HepG2 (cell line): ENCODE measurements around the gene SUMO4. TPM values are rescaled to one million over a fixed set of nuclear protein-coding genes. Genes with fewer than 3 reads are reported as not detected.

Experiments used
- ATAC-seq: fragments of 200-7000 bp; cut with Tn5 transposase; 3 replicates; pipeline ENCODE4 v1.9.1; 2020; ENCODE audit warnings: mild to moderate bottlenecking, moderate library complexity
- BruUV-seq: library from RNA; stranded (reverse); fragments of 400-500 nt; replicated peaks from 2 replicates; lab custom pipeline; 2021; lab: Mats Ljungman, UMichigan
- CTCF ChIA-PET: fragments of 300-600 bp; formaldehyde crosslinking; extraction: SDS; loops from one replicate; lab custom pipeline; 2021; ENCODE audit warnings: low total read pairs, inconsistent platforms, low intra/inter-chr PET ratio; lab: Yijun Ruan, JAX
- POLR2A ChIA-PET: fragments of 350-600 bp; sonication (Branson Sonifier 250); formaldehyde crosslinking; loops from one replicate; lab custom pipeline; 2020; ENCODE audit warnings: antibody characterized with exemption, inconsistent platforms; lab: Yijun Ruan, JAX
- DNase-seq: peaks from one replicate; pipeline ENCODE4 v3.0.0-alpha.2; 2015; ENCODE audit warnings: low spot score
- FAIRE-seq: peaks from 3 replicates; lab custom pipeline; 2011; peaks lifted over from hg19 to GRCh38; lab: Jason Lieb, UNC
- H2AFZ ChIP-seq: one replicate; pipeline ENCODE4 v1.6.1; 2011; ENCODE audit warnings: low read length, inconsistent platforms
- H3K27ac ChIP-seq: fragments of 300-600 bp; 3 replicates; pipeline ENCODE4 v1.8.0; 2011; ENCODE audit warnings: mixed run types, mild to moderate bottlenecking, mixed read lengths, low read length, inconsistent platforms; ENCODE audit not compliant: insufficient read depth; ENCODE audit errors: extremely low read length
- H3K27me3 ChIP-seq, 2 experiments: fragments of 200-600 bp in 1 of 2; 2 replicates in 1 of 2; 3 replicates in 1 of 2; pipeline versions ENCODE4 v1.6.0 to v1.8.0; 2011; ENCODE audit warnings: low read length in 2 of 2, mild to moderate bottlenecking in 2 of 2, moderate library complexity in 2 of 2, inconsistent platforms in 1 of 2; ENCODE audit not compliant: insufficient read depth in 2 of 2, control insufficient read depth in 1 of 2
- H3K36me3 ChIP-seq, 2 experiments: fragments of 200-600 bp in 1 of 2; replicated peaks in 1 of 2; 2 replicates in 1 of 2; 3 replicates in 1 of 2; pipeline versions ENCODE4 v1.5.1 to v1.8.0; 2011; ENCODE audit warnings: low read length in 2 of 2, inconsistent platforms in 1 of 2; ENCODE audit not compliant: insufficient read depth in 2 of 2, control insufficient read depth in 1 of 2
- H3K4me1 ChIP-seq: 2 replicates; pipeline ENCODE4 v1.5.1; 2012; ENCODE audit warnings: low read length, inconsistent platforms; ENCODE audit not compliant: insufficient read depth
- H3K4me2 ChIP-seq: 2 replicates; pipeline ENCODE4 v1.6.0; 2011; ENCODE audit warnings: low read depth, low read length, inconsistent platforms
- H3K4me3 ChIP-seq, 3 experiments: fragments of 200-600 bp in 1 of 3; sonication (generic), shearing (Covaris generic) in 1 of 3; replicated peaks in 1 of 3; 2 replicates each; pipeline ENCODE4 v1.5.1; 2011 to 2016; ENCODE audit warnings: low read length in 3 of 3, inconsistent platforms in 2 of 3, low read depth in 2 of 3, mild to moderate bottlenecking in 2 of 3, control low read depth in 1 of 3, mixed read lengths in 1 of 3; ENCODE audit not compliant: insufficient read depth in 1 of 3
- H3K79me2 ChIP-seq: one replicate; pipeline ENCODE4 v1.6.1; 2011; ENCODE audit warnings: low read length, inconsistent platforms; ENCODE audit not compliant: insufficient read depth
- H3K9ac ChIP-seq: 2 replicates; pipeline ENCODE4 v1.6.0; 2011; ENCODE audit warnings: mild to moderate bottlenecking, low read depth, low read length, inconsistent platforms; ENCODE audit not compliant: insufficient read depth
- H3K9me3 ChIP-seq: 2 replicates; pipeline ENCODE4 v1.5.1; 2012; ENCODE audit warnings: mild to moderate bottlenecking, low read length
- H4K20me1 ChIP-seq: 2 replicates; pipeline ENCODE4 v1.6.0; 2011; ENCODE audit warnings: inconsistent platforms, mild to moderate bottlenecking, low read length, moderate library complexity; ENCODE audit not compliant: insufficient read depth
- PRMT3 ChIP-seq: sonication (generic); formaldehyde crosslinking; IDR thresholded peaks from 2 replicates; pipeline ENCODE4 v1.8.1; 2022; ENCODE audit warnings: low read depth, mild to moderate bottlenecking, moderate library complexity, missing genetic modification reagents, borderline replicate concordance
- WIZ ChIP-seq: sonication (generic); formaldehyde crosslinking; IDR thresholded peaks from 2 replicates; pipeline ENCODE4 v1.5.1; 2020; ENCODE audit warnings: mild to moderate bottlenecking, missing genetic modification reagents
- ZNF143 ChIP-seq: sonication (generic); formaldehyde crosslinking; IDR thresholded peaks from 2 replicates; pipeline ENCODE4 v1.4.0; 2020; ENCODE audit warnings: missing genetic modification reagents
- ZNF317 ChIP-seq: sonication (generic); formaldehyde crosslinking; IDR thresholded peaks from 2 replicates; pipeline ENCODE4 v1.5.0; 2020; ENCODE audit warnings: mild to moderate bottlenecking, missing genetic modification reagents
- ZNF331 ChIP-seq: sonication (generic); formaldehyde crosslinking; IDR thresholded peaks from 2 replicates; pipeline ENCODE4 v1.4.0; 2020; ENCODE audit warnings: missing genetic modification reagents
- ZNF576 ChIP-seq: sonication (generic); formaldehyde crosslinking; IDR thresholded peaks from 2 replicates; pipeline ENCODE4 v1.4.0; 2020; ENCODE audit warnings: mild to moderate bottlenecking, missing genetic modification reagents
- ZNF674 ChIP-seq: sonication (generic); formaldehyde crosslinking; IDR thresholded peaks from 2 replicates; pipeline ENCODE4 v1.5.0; 2020; ENCODE audit warnings: low read depth, mild to moderate bottlenecking, missing genetic modification reagents
- ZNF709 ChIP-seq: sonication (generic); formaldehyde crosslinking; IDR thresholded peaks from 2 replicates; pipeline ENCODE4 v1.5.0; 2020; ENCODE audit warnings: mild to moderate bottlenecking, missing genetic modification reagents
- WGBS: methylation state at CpG from one replicate; pipeline ENCODE4 v1.1.6; 2017; ENCODE audit warnings: low lambda C conversion rate; 5-methylcytosine and 5-hydroxymethylcytosine counted together
- in situ Hi-C: cut with HindIII; loops from 2 replicates; pipeline ENCODE4 v1.10.0; 2017; ENCODE audit warnings: low pct_unique_long_range_greater_than_20kb; ENCODE audit not compliant: extremely low pct_ligation_motif_present
- intact Hi-C: fragments of 100-400 bp; cut with micrococcal nuclease; formaldehyde crosslinking; loops from one replicate; pipeline ENCODE4 v1.10.0; 2022; ENCODE audit not compliant: unreplicated experiment
- polyA plus RNA-seq, 8 experiments: library from polyadenylated mRNA; depleted of rRNA in 3 of 8; stranded (reverse) in 7 of 8; unstranded in 1 of 8; fragments of >200 nt; fragmentation: Illumina TruSeq in 4 of 8; extraction: Trizol in 4 of 8; gene quantifications; 2 replicates each; pipeline versions ENCODE4 v1.2.1 to v1.2.3, GENCODE V29; 2011 to 2016; ENCODE audit warnings: low read depth in 4 of 8, missing spikeins in 1 of 8, mixed read lengths in 1 of 8; ENCODE audit not compliant: insufficient read depth in 1 of 8
- total RNA-seq, 5 experiments: library from RNA; depleted of rRNA; stranded (reverse); fragments of >200 nt; fragmentation: Illumina TruSeq; extraction: Trizol; gene quantifications; 2 replicates each; pipeline ENCODE4 v1.2.3, GENCODE V29; 2016; ENCODE audit warnings: low read depth in 1 of 5
- TF ChIP-seq, protein P1 (sequence below): sonication (generic); formaldehyde crosslinking; IDR thresholded peaks from 2 replicates; pipeline ENCODE4 v1.5.0; 2020; ENCODE audit warnings: missing genetic modification reagents

Gene SUMO4
- total and polyA plus RNA-seq, 2 of the 13 experiments (the other 11 are each of a cell fraction or from before 2014, with no cell fraction given) = 0.22 to 1.2 TPM

DNA sequence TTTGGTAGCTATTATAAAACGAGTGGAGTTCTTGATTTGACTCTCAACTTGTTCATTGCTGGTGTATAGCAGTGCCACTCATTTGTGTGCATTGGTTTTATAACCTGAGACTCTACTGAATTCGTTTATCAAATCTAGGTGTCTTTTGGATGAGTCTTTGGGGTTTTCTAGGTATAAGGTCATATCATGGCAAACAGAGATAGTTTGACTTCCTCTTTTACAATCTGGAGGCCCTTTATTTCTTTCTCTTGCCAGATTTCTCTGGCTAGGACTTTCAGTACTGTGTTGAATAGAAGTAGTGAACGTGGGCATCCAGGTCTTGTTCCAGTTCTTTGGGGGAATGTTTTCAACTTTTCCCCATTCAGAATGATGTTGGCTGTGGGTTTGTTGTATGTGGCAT is 38.8 kb downstream of the SUMO4 start:
- DNase-seq = no peak
- 11% methylated on average over 3 of the region's 3 CpGs for WGBS
- ChIA-PET CTCF (no interaction called here), POLR2A (no interaction called here)
- in situ Hi-C loops = loop anchor here (10.0 kb wide), 1 partner anchor 864 kb away; no protein-coding TSS in a partner anchor
- no peak for FAIRE-seq
- Histone ChIP-seq H3K4me2 (no peak overlapping the region), H3K4me1 (peaks cover 29% of the 10 kb centered on the region), H3K27ac (no peak overlapping the region), H4K20me1 (no peaks in the 10 kb centered on the region), H3K36me3 (no peaks in the 10 kb centered on the region), H3K79me2 (no peaks in the 10 kb centered on the region), H3K9me3 (no peaks in the 10 kb centered on the region), H3K4me3 (no peak overlapping the region), H3K27me3 (no peaks in the 10 kb centered on the region), H2AFZ (no peak overlapping the region), H3K9ac (no peak overlapping the region)
- no TSS peak for BruUV-seq
- intact Hi-C loops = loop anchor here (1.0 kb wide), 1 partner anchor 30 kb away; no protein-coding TSS in a partner anchor
- ATAC-seq = no peak
- TF ChIP-seq, protein P1, sequence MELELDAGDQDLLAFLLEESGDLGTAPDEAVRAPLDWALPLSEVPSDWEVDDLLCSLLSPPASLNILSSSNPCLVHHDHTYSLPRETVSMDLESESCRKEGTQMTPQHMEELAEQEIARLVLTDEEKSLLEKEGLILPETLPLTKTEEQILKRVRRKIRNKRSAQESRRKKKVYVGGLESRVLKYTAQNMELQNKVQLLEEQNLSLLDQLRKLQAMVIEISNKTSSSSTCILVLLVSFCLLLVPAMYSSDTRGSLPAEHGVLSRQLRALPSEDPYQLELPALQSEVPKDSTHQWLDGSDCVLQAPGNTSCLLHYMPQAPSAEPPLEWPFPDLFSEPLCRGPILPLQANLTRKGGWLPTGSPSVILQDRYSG (CRISPR knock-in tag) = no peak
- TF ChIP-seq ZNF709 (CRISPR knock-in tag) = no peak
- no peak for TF ChIP-seq ZNF331 (CRISPR knock-in tag)
- TF ChIP-seq, all 625 proteins: peak for 0

- intact Hi-C loops = loop anchor here (1.0 kb wide), 1 partner anchor 30 kb away; no protein-coding TSS in a partner anchor
- TF ChIP-seq PRMT3 (CRISPR knock-in tag) = no peak
- TF ChIP-seq ZNF143 (CRISPR knock-in tag) = no peak
- TF ChIP-seq ZNF576 = no peak
- no peak for TF ChIP-seq WIZ (CRISPR knock-in tag)
- no peak for TF ChIP-seq ZNF317 (CRISPR knock-in tag)
- no peak for TF ChIP-seq ZNF674 (CRISPR knock-in tag)
- no peak for ATAC-seq
- Histone ChIP-seq H3K4me3 (no peak overlapping the region), H3K9ac (no peak overlapping the region), H3K4me2 (no peak overlapping the region), H3K9me3 (no peaks in the 10 kb centered on the region), H3K27ac (no peak overlapping the region), H3K36me3 (no peaks in the 10 kb centered on the region), H3K79me2 (no peaks in the 10 kb centered on the region), H3K27me3 (no peaks in the 10 kb centered on the region), H4K20me1 (no peaks in the 10 kb centered on the region), H2AFZ (no peak overlapping the region), H3K4me1 (peaks cover 34% of the 10 kb centered on the region)
- no peak for DNase-seq
- in situ Hi-C loops = loop anchor here (10.0 kb wide), 1 partner anchor 865 kb away; no protein-coding TSS in a partner anchor
- no TSS peak for BruUV-seq
- CTCF ChIA-PET = no interaction called here
- WGBS = 69% methylated on average over 1 of the region's 1 CpG
- POLR2A ChIA-PET = no interaction called here
- no peak for FAIRE-seq
These were observed 39.6 kb downstream of the SUMO4 start for GRCh38 chr6:149439626-149440025.
